IMR-90 (cell line): ENCODE results near the gene ALDH8A1. TPM values are rescaled to one million over a fixed set of nuclear protein-coding genes. Genes with fewer than 3 reads are reported as not detected.

Experiments used
- ATAC-seq: fragments of 200-7000 bp; cut with Tn5 transposase; 2 replicates; pipeline ENCODE4 v1.9.1; 2020; ENCODE audit warnings: low read depth, mild to moderate bottlenecking, moderate library complexity
- BruUV-seq: library from RNA; stranded (reverse); fragments of 400-500 nt; replicated peaks from 2 replicates; lab custom pipeline; 2021; lab: Mats Ljungman, UMichigan
- CTCF ChIA-PET: fragments of 300-600 bp; formaldehyde crosslinking; extraction: SDS; loops from one replicate; lab custom pipeline; 2021; ENCODE audit warnings: antibody characterized with exemption; lab: Yijun Ruan, JAX
- POLR2A ChIA-PET: fragments of 300-600 bp; sonication (Branson Sonifier 250); formaldehyde crosslinking; loops from one replicate; lab custom pipeline; 2022; ENCODE audit warnings: antibody characterized with exemption; ENCODE audit not compliant: unreplicated experiment; lab: Charles Lee
- DNase-seq: peaks from one replicate; pipeline ENCODE4 v3.0.0; 2013
- H2AFZ ChIP-seq: replicated peaks from 2 replicates; pipeline ENCODE3; 2013; ENCODE audit warnings: low read length, mild to moderate bottlenecking; ENCODE audit not compliant: poor library complexity
- H2AK5ac ChIP-seq: 2 replicates; pipeline ENCODE4 v1.6.1; 2013; ENCODE audit warnings: low read depth, low read length, inconsistent platforms
- H2AK9ac ChIP-seq: replicated peaks from 2 replicates; pipeline ENCODE3; 2013; ENCODE audit warnings: mild to moderate bottlenecking, low read depth, low read length, moderate library complexity; ENCODE audit not compliant: poor library complexity
- H2BK120ac ChIP-seq: 2 replicates; pipeline ENCODE4 v1.6.1; 2013; ENCODE audit warnings: low read depth, low read length, inconsistent platforms
- H2BK15ac ChIP-seq: 3 replicates; pipeline ENCODE4 v1.6.1; 2013; ENCODE audit warnings: low read depth, low read length, inconsistent platforms
- H2BK20ac ChIP-seq: 2 replicates; pipeline ENCODE4 v1.6.1; 2013; ENCODE audit warnings: low read depth, mild to moderate bottlenecking, inconsistent platforms, low read length, moderate library complexity
- H2BK5ac ChIP-seq: 2 replicates; pipeline ENCODE4 v1.6.1; 2013; ENCODE audit warnings: mild to moderate bottlenecking, low read depth, low read length, inconsistent platforms; ENCODE audit not compliant: poor library complexity, severe bottlenecking
- H3K14ac ChIP-seq: replicated peaks from 2 replicates; pipeline ENCODE4 v1.6.1; 2013; ENCODE audit warnings: low read depth, low read length, inconsistent platforms
- H3K18ac ChIP-seq: 2 replicates; pipeline ENCODE4 v1.6.1; 2013; ENCODE audit warnings: low read depth, low read length, control low read depth
- H3K23ac ChIP-seq: 2 replicates; pipeline ENCODE4 v1.6.1; 2013; ENCODE audit warnings: low read depth, low read length, inconsistent platforms
- H3K27ac ChIP-seq: 2 replicates; pipeline ENCODE4 v1.5.1; 2013; ENCODE audit warnings: mild to moderate bottlenecking, control low read depth, low read length; ENCODE audit not compliant: insufficient read depth
- H3K27me3 ChIP-seq: 2 replicates; pipeline ENCODE4 v1.6.1; 2013; ENCODE audit warnings: low read length; ENCODE audit not compliant: control insufficient read depth, insufficient read depth
- H3K36me3 ChIP-seq: 2 replicates; pipeline ENCODE4 v1.6.1; 2013; ENCODE audit warnings: low read length, mixed read lengths; ENCODE audit not compliant: control insufficient read depth, insufficient read depth
- H3K4ac ChIP-seq: 2 replicates; pipeline ENCODE4 v1.6.1; 2013; ENCODE audit warnings: low read depth, low read length, inconsistent platforms
- H3K4me1 ChIP-seq: 2 replicates; pipeline ENCODE4 v1.6.1; 2013; ENCODE audit warnings: low read length, mixed read lengths; ENCODE audit not compliant: control insufficient read depth, insufficient read depth
- H3K4me2 ChIP-seq: 2 replicates; pipeline ENCODE4 v1.6.1; 2013; ENCODE audit warnings: low read depth, mild to moderate bottlenecking, control low read depth, low read length, moderate library complexity
- H3K4me3 ChIP-seq: 2 replicates; pipeline ENCODE4 v1.5.1; 2013; ENCODE audit warnings: low read depth, mild to moderate bottlenecking, control low read depth, low read length, moderate library complexity; ENCODE audit not compliant: insufficient read depth
- H3K56ac ChIP-seq: 2 replicates; pipeline ENCODE4 v1.6.1; 2013; ENCODE audit warnings: low read length, inconsistent platforms; ENCODE audit not compliant: insufficient read depth; ENCODE audit errors: extremely low read depth
- H3K79me1 ChIP-seq, 2 experiments: 2 replicates each; pipeline ENCODE4 v1.6.1; 2013; ENCODE audit warnings: low read length in 2 of 2, inconsistent platforms in 1 of 2, low read depth in 1 of 2
- H3K9ac ChIP-seq: 2 replicates; pipeline ENCODE4 v1.6.1; 2013; ENCODE audit warnings: low read depth, low read length, control low read depth
- H3K9me1 ChIP-seq: 2 replicates; pipeline ENCODE4 v1.6.1; 2013; ENCODE audit warnings: low read length, inconsistent platforms; ENCODE audit not compliant: insufficient read depth
- H3K9me3 ChIP-seq: 2 replicates; pipeline ENCODE4 v1.6.1; 2013; ENCODE audit warnings: low read length; ENCODE audit not compliant: control insufficient read depth, insufficient read depth
- H4K20me1 ChIP-seq: 2 replicates; pipeline ENCODE4 v1.6.1; 2013; ENCODE audit warnings: low read length, inconsistent platforms; ENCODE audit not compliant: insufficient read depth
- H4K5ac ChIP-seq: 2 replicates; pipeline ENCODE4 v1.6.1; 2013; ENCODE audit warnings: mild to moderate bottlenecking, low read depth, low read length, control low read depth
- H4K8ac ChIP-seq, 2 experiments: 2 replicates each; pipeline ENCODE4 v1.6.1; 2013; ENCODE audit warnings: low read depth in 2 of 2, low read length in 2 of 2, control low read depth in 1 of 2, inconsistent platforms in 1 of 2
- H4K91ac ChIP-seq: 2 replicates; pipeline ENCODE4 v1.6.1; 2013; ENCODE audit warnings: low read depth, low read length, inconsistent platforms; ENCODE audit not compliant: insufficient read depth
- BHLHE40 ChIP-seq: fragments of 150-350 bp; IDR thresholded peaks from 2 replicates; pipeline ENCODE4 v1.6.1; 2016; ENCODE audit warnings: mild to moderate bottlenecking, low read depth, low read length
- FOS ChIP-seq: fragments of 150-350 bp; IDR thresholded peaks from 2 replicates; pipeline ENCODE4 v1.6.1; 2016; ENCODE audit warnings: low read depth, low read length
- MXI1 ChIP-seq: IDR thresholded peaks from 2 replicates; pipeline ENCODE4 v1.6.1; 2012; ENCODE audit warnings: low read depth, mild to moderate bottlenecking, low read length, moderate library complexity, borderline replicate concordance
- NFE2L2 ChIP-seq: fragments of 150-350 bp; IDR thresholded peaks from 2 replicates; pipeline ENCODE4 v1.6.1; 2016; ENCODE audit warnings: low read depth, mild to moderate bottlenecking, low read length
- POLR2A ChIP-seq: IDR thresholded peaks from 2 replicates; pipeline ENCODE4 v1.6.1; 2012; ENCODE audit warnings: mild to moderate bottlenecking, low read depth, low read length
- RCOR1 ChIP-seq: IDR thresholded peaks from 2 replicates; pipeline ENCODE4 v1.6.1; 2012; ENCODE audit warnings: mild to moderate bottlenecking, low read length, improper control_type of control experiment; ENCODE audit not compliant: insufficient replicate concordance
- WGBS, 2 experiments: methylation state at CpG; one replicate each; pipeline versions ENCODE4 v1.1.5 to v1.1.7; 2013; ENCODE audit warnings: missing lambda C conversion rate in 2 of 2; ENCODE audit not compliant: insufficient read length in 1 of 2; ENCODE audit errors: extremely low coverage in 2 of 2; 5-methylcytosine and 5-hydroxymethylcytosine counted together
- dilution Hi-C: fragments of 300-500 bp; cut with HindIII; formaldehyde crosslinking; loops from one replicate; pipeline ENCODE4 v1.14.3; 2018; ENCODE audit warnings: low sequenced_read_pairs; ENCODE audit not compliant: unreplicated experiment
- in situ Hi-C: fragments of 300-500 bp; cut with MboI; formaldehyde crosslinking; loops from 3 replicates; pipeline ENCODE4 v1.14.3; 2019; ENCODE audit warnings: low sequenced_read_pairs, inconsistent platforms, mixed read lengths
- intact Hi-C: fragments of 100-400 bp; cut with micrococcal nuclease; formaldehyde crosslinking; loops from 2 replicates; pipeline ENCODE4 v1.10.0; 2022
- polyA plus RNA-seq, 3 experiments: library from polyadenylated mRNA; depleted of rRNA; stranded (reverse); fragments of >200 nt; gene quantifications; 2 replicates each; pipeline ENCODE4 v1.2.3, GENCODE V29; 2012; ENCODE audit warnings: low replicate concordance in 1 of 3
- total RNA-seq: library from RNA; depleted of rRNA; stranded (reverse); fragments of >200 nt; gene quantifications from 2 replicates; pipeline ENCODE4 v1.2.3, GENCODE V29; 2012
- TF ChIP-seq, protein P1 (sequence below): fragments of 150-350 bp; IDR thresholded peaks from 2 replicates; pipeline ENCODE4 v1.6.1; 2017; ENCODE audit warnings: mild to moderate bottlenecking, antibody characterized with exemption, low read length, low read depth

ALDH8A1 gene
- total and polyA plus RNA-seq, 2 of the 4 experiments (the other 2 are of a cell fraction): under 0.01 to 0.15 TPM

DNA sequence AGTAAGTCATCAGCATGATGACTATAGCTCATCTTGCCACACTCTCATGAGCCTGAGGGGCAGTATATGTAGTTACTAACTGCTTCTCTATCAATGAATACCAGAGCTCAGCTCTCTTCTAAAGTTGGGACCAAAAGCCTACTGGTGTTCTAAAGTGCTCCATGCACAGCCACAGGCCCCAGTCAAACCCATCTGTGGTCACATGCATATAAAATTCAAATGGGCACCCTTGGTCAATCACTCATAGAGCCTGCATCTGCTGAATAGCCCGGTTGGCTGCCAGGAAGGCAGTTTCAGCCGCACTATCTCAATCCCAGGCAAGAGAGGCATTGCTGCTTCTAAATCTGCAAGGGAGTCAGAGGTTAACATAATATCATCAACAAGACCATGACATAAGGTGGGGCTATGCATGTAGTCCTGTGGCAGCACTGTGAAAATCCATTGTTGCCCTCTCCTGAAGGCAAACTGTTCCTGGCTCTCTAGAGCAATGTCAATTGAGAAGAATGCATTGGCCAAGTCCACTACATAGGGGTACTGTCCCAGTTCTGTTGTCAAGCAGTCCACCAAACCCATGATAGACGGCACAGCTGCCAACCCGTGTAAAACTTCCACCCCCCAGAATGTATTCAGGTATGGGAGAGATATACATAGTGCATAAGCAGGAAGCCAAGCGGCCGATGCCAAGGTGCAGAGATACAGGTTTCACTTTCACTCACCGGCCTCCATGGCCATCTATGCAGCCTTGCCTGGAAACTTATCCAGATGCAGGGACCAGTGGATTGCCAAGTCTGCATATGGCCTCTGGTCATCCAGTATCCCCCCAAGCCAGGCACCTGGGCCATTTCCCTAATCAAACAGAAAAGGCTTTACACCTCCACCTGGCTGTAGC is 76.2 kb downstream of the ALDH8A1 start:
- no peak overlapping the region for H2BK120ac ChIP-seq
- in situ Hi-C loops: no loop called here
- CTCF ChIA-PET: interaction anchor here (1.6 kb wide), 1 partner anchor 9 kb away, joined by 4 read pairs; no protein-coding TSS in a partner anchor
- H3K4me3 ChIP-seq: no peak overlapping the region
- no peak overlapping the region for H2AK5ac ChIP-seq
- no peak overlapping the region for H4K91ac ChIP-seq
- no peak overlapping the region for H2BK5ac ChIP-seq
- no peaks in the 10 kb centered on the region for H3K9me3 ChIP-seq
- H3K23ac ChIP-seq: no peak overlapping the region
- H4K8ac ChIP-seq: no peak overlapping the region
- H2AFZ ChIP-seq: no peak overlapping the region
- dilution Hi-C loops: no loop called here
- POLR2A ChIA-PET: no interaction called here
- H2BK20ac ChIP-seq: no peak overlapping the region
- peak overlapping the region; percentile 25; the same call in 1 of the 2 replicates for H3K18ac ChIP-seq
- no peak overlapping the region for H3K4ac ChIP-seq
- WGBS, 2 experiments: 90% methylated on average over 3 of the region's 7 CpGs; no CpG with 5 or more reads in 1 of the 2 experiments
- H3K9me1 ChIP-seq: no peaks in the 10 kb centered on the region
- no peak overlapping the region for H4K5ac ChIP-seq
- no peak overlapping the region for H3K4me2 ChIP-seq
- no peaks in the 10 kb centered on the region for H3K27me3 ChIP-seq
- no peak overlapping the region for H3K27ac ChIP-seq
- H3K9ac ChIP-seq: no peak overlapping the region
- no peaks in the 10 kb centered on the region for H4K20me1 ChIP-seq
- no peak for ATAC-seq
- H3K14ac ChIP-seq: no peak overlapping the region; the same call in 1 of the 2 replicates
- H3K79me1 ChIP-seq: no peaks in the 10 kb centered on the region
- no peak overlapping the region for H2AK9ac ChIP-seq
- no TSS peak for BruUV-seq
- H3K56ac ChIP-seq: no peak overlapping the region
- intact Hi-C loops: no loop called here
- DNase-seq: no peak
- no peaks in the 10 kb centered on the region for H3K36me3 ChIP-seq
- no peak overlapping the region for H2BK15ac ChIP-seq
- peaks cover 3% of the 10 kb centered on the region for H3K4me1 ChIP-seq
- TF ChIP-seq NFE2L2 (no peak), FOS (no peak), RCOR1 (no peak), MXI1 (no peak), BHLHE40 (no peak), POLR2A (no peak)
- TF ChIP-seq, protein P1, sequence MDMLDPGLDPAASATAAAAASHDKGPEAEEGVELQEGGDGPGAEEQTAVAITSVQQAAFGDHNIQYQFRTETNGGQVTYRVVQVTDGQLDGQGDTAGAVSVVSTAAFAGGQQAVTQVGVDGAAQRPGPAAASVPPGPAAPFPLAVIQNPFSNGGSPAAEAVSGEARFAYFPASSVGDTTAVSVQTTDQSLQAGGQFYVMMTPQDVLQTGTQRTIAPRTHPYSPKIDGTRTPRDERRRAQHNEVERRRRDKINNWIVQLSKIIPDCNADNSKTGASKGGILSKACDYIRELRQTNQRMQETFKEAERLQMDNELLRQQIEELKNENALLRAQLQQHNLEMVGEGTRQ: no peak
